Endothelial cell of umbilical vein (primary cell): ENCODE results near the gene C6orf89. TPM values are rescaled to one million over a fixed set of nuclear protein-coding genes. Genes with fewer than 3 reads are reported as not detected.

Experiments
- BruUV-seq: library from RNA; stranded (reverse); fragments of 400-500 nt; replicated peaks from 2 replicates; lab custom pipeline; 2021; lab: Mats Ljungman, UMichigan
- CTCF ChIA-PET: fragments of 300-600, 350-600 bp; sonication (Branson Sonifier 250); formaldehyde crosslinking; loops from one replicate; lab custom pipeline; 2021; ENCODE audit warnings: antibody characterized with exemption, inconsistent platforms; lab: Charles Lee
- POLR2A ChIA-PET: fragments of 300-600, 350-600 bp; sonication (Branson Sonifier 250); formaldehyde crosslinking; loops from one replicate; lab custom pipeline; 2021; ENCODE audit warnings: antibody characterized with exemption, inconsistent platforms; lab: Charles Lee
- DNase-seq: peaks from one replicate; pipeline ENCODE4 v3.0.0-alpha.2; 2011; ENCODE audit warnings: low read depth, low spot score
- FAIRE-seq: peaks from 2 replicates; lab custom pipeline; 2011; peaks lifted over from hg19 to GRCh38; lab: Jason Lieb, UNC
- H2AFZ ChIP-seq: 2 replicates; pipeline ENCODE4 v1.6.0; 2012; ENCODE audit warnings: low read depth, low read length, control low read depth, inconsistent platforms
- H3K27ac ChIP-seq: 2 replicates; pipeline ENCODE4 v1.5.1; 2011; ENCODE audit warnings: low read depth, mild to moderate bottlenecking, control low read depth, low read length, moderate library complexity; ENCODE audit not compliant: insufficient read depth
- H3K27me3 ChIP-seq, 2 experiments: 2 replicates each; pipeline versions ENCODE4 v1.6.0 to v1.6.1; 2011; ENCODE audit warnings: low read length in 2 of 2, mixed read lengths in 1 of 2; ENCODE audit not compliant: control insufficient read depth in 2 of 2, insufficient read depth in 2 of 2
- H3K36me3 ChIP-seq, 2 experiments: 2 replicates in 1 of 2; 3 replicates in 1 of 2; pipeline ENCODE4 v1.5.1; 2011; ENCODE audit warnings: low read length in 2 of 2, mild to moderate bottlenecking in 1 of 2, moderate library complexity in 1 of 2; ENCODE audit not compliant: control insufficient read depth in 2 of 2, insufficient read depth in 2 of 2; ENCODE audit errors: extremely low read depth in 1 of 2
- H3K4me1 ChIP-seq: 3 replicates; pipeline ENCODE4 v1.5.1; 2011; ENCODE audit warnings: mild to moderate bottlenecking, low read length; ENCODE audit not compliant: control insufficient read depth, insufficient read depth; ENCODE audit errors: extremely low read depth
- H3K4me2 ChIP-seq: 2 replicates; pipeline ENCODE4 v1.6.1; 2011; ENCODE audit warnings: low read length, control low read depth, mixed read lengths; ENCODE audit not compliant: insufficient read depth
- H3K4me3 ChIP-seq, 3 experiments: fragments of 200-600 bp in 1 of 3; sonication (generic), shearing (Covaris generic) in 1 of 3; replicated peaks in 1 of 3; 2 replicates each; pipeline ENCODE4 v1.5.1; 2011 to 2016; ENCODE audit warnings: control low read depth in 3 of 3, low read length in 3 of 3, mild to moderate bottlenecking in 2 of 3, inconsistent platforms in 1 of 3, low read depth in 1 of 3, moderate library complexity in 1 of 3; ENCODE audit not compliant: insufficient read depth in 1 of 3
- H3K79me2 ChIP-seq: 2 replicates; pipeline ENCODE4 v1.6.0; 2012; ENCODE audit warnings: low read length, inconsistent platforms; ENCODE audit not compliant: control insufficient read depth, insufficient read depth
- H3K9ac ChIP-seq: replicated peaks from 2 replicates; pipeline ENCODE3; 2011; ENCODE audit warnings: low read length, control low read depth; ENCODE audit not compliant: insufficient read depth; ENCODE audit errors: extremely low read depth
- H3K9me1 ChIP-seq: replicated peaks from 3 replicates; pipeline ENCODE4 v1.6.0; 2011; ENCODE audit warnings: mild to moderate bottlenecking, low read length; ENCODE audit not compliant: control insufficient read depth, insufficient read depth; ENCODE audit errors: extremely low read depth
- H3K9me3 ChIP-seq: replicated peaks from 2 replicates; pipeline ENCODE4 v1.5.1; 2012; ENCODE audit warnings: low read length, inconsistent platforms; ENCODE audit not compliant: control insufficient read depth, insufficient read depth
- H4K20me1 ChIP-seq: replicated peaks from 2 replicates; pipeline ENCODE3; 2011; ENCODE audit warnings: mild to moderate bottlenecking, low read length; ENCODE audit not compliant: control insufficient read depth, insufficient read depth; ENCODE audit errors: extremely low read depth
- EZH2 ChIP-seq: IDR thresholded peaks from 2 replicates; pipeline ENCODE4 v1.6.1; 2012; ENCODE audit warnings: borderline replicate concordance, low read depth, mild to moderate bottlenecking, moderate library complexity, low read length, inconsistent platforms; ENCODE audit not compliant: severe bottlenecking
- FOS ChIP-seq: IDR thresholded peaks from 2 replicates; pipeline ENCODE4 v1.6.1; 2011; ENCODE audit warnings: mild to moderate bottlenecking, low read length, moderate library complexity, borderline replicate concordance; ENCODE audit not compliant: insufficient read depth
- GATA2 ChIP-seq: IDR thresholded peaks from 2 replicates; pipeline ENCODE4 v1.7.0; 2011; ENCODE audit warnings: low read depth, mild to moderate bottlenecking, moderate library complexity, mixed read lengths, low read length; ENCODE audit not compliant: insufficient read length, insufficient read depth
- JUN ChIP-seq: IDR thresholded peaks from 2 replicates; pipeline ENCODE4 v1.6.1; 2011; ENCODE audit warnings: borderline replicate concordance, low read depth; ENCODE audit not compliant: insufficient read length, insufficient read depth
- MYC ChIP-seq: IDR thresholded peaks from one replicate; pipeline ENCODE4 v1.6.1; 2011; ENCODE audit warnings: mild to moderate bottlenecking, low read depth, low read length
- POLR2A ChIP-seq: IDR thresholded peaks from 2 replicates; pipeline ENCODE4 v1.6.1; 2012; ENCODE audit warnings: low read depth, mild to moderate bottlenecking, control low read depth, low read length
- POLR2AphosphoS5 ChIP-seq: IDR thresholded peaks from 2 replicates; pipeline ENCODE4 v1.6.1; 2012; ENCODE audit warnings: low read depth, mild to moderate bottlenecking, control low read depth, low read length, moderate library complexity; ENCODE audit not compliant: insufficient read depth
- dilution Hi-C: fragments of 300-500 bp; cut with MboI; formaldehyde crosslinking; loops from one replicate; pipeline ENCODE4 v1.15.0; 2019; ENCODE audit warnings: low sequenced_read_pairs; ENCODE audit not compliant: extremely low pct_ligation_motif_present
- intact Hi-C: fragments of 100-400 bp; cut with micrococcal nuclease; formaldehyde crosslinking; loops from one replicate; pipeline ENCODE4 v1.10.0; 2022
- polyA plus RNA-seq, 4 experiments: library from polyadenylated mRNA; depleted of rRNA in 3 of 4; stranded (reverse) in 3 of 4; unstranded in 1 of 4; fragments of >200 nt; gene quantifications; 2 replicates each; pipeline versions ENCODE4 v1.2.1 to v1.2.3, GENCODE V29; 2011 to 2012; ENCODE audit warnings: missing spikeins in 1 of 4
- total RNA-seq: library from RNA; stranded (reverse); gene quantifications from 2 replicates; pipeline ENCODE4 v1.2.3, GENCODE V29; 2021
- TF ChIP-seq, protein P1 (sequence below): IDR thresholded peaks from 2 replicates; pipeline ENCODE4 v1.6.1; 2011; ENCODE audit not compliant: insufficient read depth, insufficient read length
- TF ChIP-seq, protein P2 (sequence below), 2 donors: IDR thresholded peaks; 1 replicate in 1 of 2; 2 replicates in 1 of 2; pipeline ENCODE4 v1.5.1; 2011; ENCODE audit warnings: low read length in 2 of 2, mild to moderate bottlenecking in 2 of 2, moderate library complexity in 2 of 2, control low read depth in 1 of 2, inconsistent platforms in 1 of 2, low read depth in 1 of 2; ENCODE audit not compliant: insufficient read depth in 1 of 2; ENCODE audit errors: extremely low read depth in 1 of 2

C6orf89 gene
- total and polyA plus RNA-seq, 2 donors (not counting 3 experiments of a cell fraction or from before 2014, with no cell fraction given), result 18.2 to 34.0 TPM

DNA sequence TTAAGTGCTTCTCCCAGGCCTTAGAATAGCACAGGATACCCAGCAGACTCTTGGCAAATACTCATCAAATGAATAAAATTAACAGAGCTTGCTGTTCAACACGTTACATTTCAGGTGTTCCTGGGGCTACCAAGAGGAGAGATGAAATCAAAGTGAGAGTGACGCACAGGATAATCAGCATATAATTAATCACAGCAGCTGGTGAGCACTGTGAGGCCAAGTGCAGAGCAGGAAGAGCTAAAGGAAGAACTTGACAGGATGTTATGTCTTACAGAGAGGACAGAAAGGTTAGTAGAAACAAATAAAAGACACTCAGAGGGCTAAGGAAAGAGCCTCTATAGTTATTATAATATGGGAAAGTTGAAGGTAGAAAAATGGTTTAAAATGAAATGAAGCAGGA lies 19.9 kb upstream of the C6orf89 start:
- H3K4me3 ChIP-seq, result no peak overlapping the region
- peaks cover 41% of the 10 kb centered on the region for H3K79me2 ChIP-seq
- H3K36me3 ChIP-seq, result peaks cover 4 to 6% of the 10 kb centered on the region in 2 experiments
- no TSS peak for BruUV-seq
- no peak overlapping the region for H3K9ac ChIP-seq
- ChIA-PET CTCF (interaction anchor here (1.4 to 3.5 kb wide), 4 partner anchors 9 to 152 kb away, joined by 4 to 17 read pairs (median 11); partner anchors contain the start of genes C6orf89 and PPIL1), POLR2A (no interaction called here)
- peak overlapping the region; percentile 14 for H3K4me2 ChIP-seq
- DNase-seq, result peak; percentile 45
- no peaks in the 10 kb centered on the region for H3K27me3 ChIP-seq
- dilution Hi-C loops (no loop called here), intact Hi-C loops (no loop called here)
- peaks cover 8% of the 10 kb centered on the region for H3K4me1 ChIP-seq
- no peak for FAIRE-seq
- TF ChIP-seq MYC (no peak), JUN (no peak), EZH2 (no peak), POLR2A (no peak), POLR2AphosphoS5 (no peak), GATA2 (no peak), FOS (no peak)
- TF ChIP-seq, protein P1, sequence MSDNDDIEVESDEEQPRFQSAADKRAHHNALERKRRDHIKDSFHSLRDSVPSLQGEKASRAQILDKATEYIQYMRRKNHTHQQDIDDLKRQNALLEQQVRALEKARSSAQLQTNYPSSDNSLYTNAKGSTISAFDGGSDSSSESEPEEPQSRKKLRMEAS, result no peak
- TF ChIP-seq, protein P2, sequence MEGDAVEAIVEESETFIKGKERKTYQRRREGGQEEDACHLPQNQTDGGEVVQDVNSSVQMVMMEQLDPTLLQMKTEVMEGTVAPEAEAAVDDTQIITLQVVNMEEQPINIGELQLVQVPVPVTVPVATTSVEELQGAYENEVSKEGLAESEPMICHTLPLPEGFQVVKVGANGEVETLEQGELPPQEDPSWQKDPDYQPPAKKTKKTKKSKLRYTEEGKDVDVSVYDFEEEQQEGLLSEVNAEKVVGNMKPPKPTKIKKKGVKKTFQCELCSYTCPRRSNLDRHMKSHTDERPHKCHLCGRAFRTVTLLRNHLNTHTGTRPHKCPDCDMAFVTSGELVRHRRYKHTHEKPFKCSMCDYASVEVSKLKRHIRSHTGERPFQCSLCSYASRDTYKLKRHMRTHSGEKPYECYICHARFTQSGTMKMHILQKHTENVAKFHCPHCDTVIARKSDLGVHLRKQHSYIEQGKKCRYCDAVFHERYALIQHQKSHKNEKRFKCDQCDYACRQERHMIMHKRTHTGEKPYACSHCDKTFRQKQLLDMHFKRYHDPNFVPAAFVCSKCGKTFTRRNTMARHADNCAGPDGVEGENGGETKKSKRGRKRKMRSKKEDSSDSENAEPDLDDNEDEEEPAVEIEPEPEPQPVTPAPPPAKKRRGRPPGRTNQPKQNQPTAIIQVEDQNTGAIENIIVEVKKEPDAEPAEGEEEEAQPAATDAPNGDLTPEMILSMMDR (IDR thresholded peaks at IDR 0.05; ENCODE audit: extremely low read depth in 1 of 2, insufficient read depth in 1 of 2, low read depth in 1 of 2, low read length in 2 of 2), result no peak
- H4K20me1 ChIP-seq, result no peaks in the 10 kb centered on the region
- H2AFZ ChIP-seq, result no peak overlapping the region
- H3K9me3 ChIP-seq, result no peaks in the 10 kb centered on the region
- no peak overlapping the region for H3K27ac ChIP-seq
- H3K9me1 ChIP-seq, result no peaks in the 10 kb centered on the region
